Panc1 (cell line): ENCODE data around the gene TFE3. TPM values are rescaled to one million over a fixed set of nuclear protein-coding genes. Genes with fewer than 3 reads are reported as not detected.

Experiments used
- ATAC-seq: fragments of 200-7000 bp; cut with Tn5 transposase; 2 replicates; pipeline ENCODE4 v1.9.1; 2020; ENCODE audit warnings: mild to moderate bottlenecking, moderate library complexity
- BruUV-seq: library from RNA; stranded (reverse); fragments of 400-500 nt; replicated peaks from 2 replicates; lab custom pipeline; 2021; lab: Mats Ljungman, UMichigan
- CTCF ChIA-PET: fragments of 300-600 bp; sonication (Branson Sonifier 250); formaldehyde crosslinking; loops from one replicate; lab custom pipeline; 2022; ENCODE audit warnings: antibody characterized with exemption; lab: Charles Lee
- POLR2A ChIA-PET: fragments of 300-600 bp; sonication (Branson Sonifier 250); formaldehyde crosslinking; loops from one replicate; lab custom pipeline; 2022; ENCODE audit warnings: antibody characterized with exemption; lab: Charles Lee
- DNase-seq: peaks from one replicate; pipeline ENCODE4 v3.0.0-alpha.2; 2010; ENCODE audit warnings: low read depth, low spot score
- H3K27ac ChIP-seq: 2 replicates; pipeline ENCODE4 v1.5.1; 2011; ENCODE audit warnings: mild to moderate bottlenecking, low read length, inconsistent platforms
- H3K27me3 ChIP-seq: fragments of 200-500 bp; sonication (Bioruptor generic); 2 replicates; pipeline ENCODE4 v1.6.0; 2014; ENCODE audit warnings: low read length, inconsistent platforms; ENCODE audit not compliant: control insufficient read depth, insufficient read depth
- H3K36me3 ChIP-seq: fragments of 200-500 bp; sonication (Bioruptor generic); 2 replicates; pipeline ENCODE4 v1.5.1; 2014; ENCODE audit warnings: inconsistent platforms, mild to moderate bottlenecking, low read length, moderate library complexity; ENCODE audit not compliant: control insufficient read depth, insufficient read depth
- H3K4me1 ChIP-seq: 2 replicates; pipeline ENCODE4 v1.5.1; 2011; ENCODE audit warnings: inconsistent platforms, mild to moderate bottlenecking, low read length, moderate library complexity; ENCODE audit not compliant: control insufficient read depth, insufficient read depth
- H3K4me3 ChIP-seq, 2 experiments: 2 replicates each; pipeline ENCODE4 v1.5.1; 2011 to 2012; ENCODE audit warnings: low read depth in 2 of 2, low read length in 2 of 2, mild to moderate bottlenecking in 2 of 2, inconsistent platforms in 1 of 2, moderate library complexity in 1 of 2
- H3K9me3 ChIP-seq: fragments of 200-500 bp; sonication (Bioruptor generic); 2 replicates; pipeline ENCODE4 v1.5.1; 2014; ENCODE audit warnings: low read depth, mild to moderate bottlenecking, inconsistent platforms, low read length, moderate library complexity; ENCODE audit not compliant: control insufficient read depth, insufficient read depth
- POLR2AphosphoS5 ChIP-seq: IDR thresholded peaks from 2 replicates; pipeline ENCODE4 v1.6.1; 2012; ENCODE audit warnings: mild to moderate bottlenecking, low read depth, low read length, moderate library complexity
- REST ChIP-seq, 2 experiments: IDR thresholded peaks; 2 replicates each; pipeline ENCODE4 v1.6.1; 2011 to 2012; ENCODE audit warnings: low read depth in 2 of 2, control low read depth in 1 of 2, low read length in 1 of 2, mild to moderate bottlenecking in 1 of 2, moderate library complexity in 1 of 2; ENCODE audit not compliant: insufficient read depth in 1 of 2
- SIN3A ChIP-seq: IDR thresholded peaks from 2 replicates; pipeline ENCODE4 v1.6.1; 2012; ENCODE audit warnings: low read depth, mild to moderate bottlenecking, low read length, moderate library complexity, borderline replicate concordance; ENCODE audit not compliant: insufficient read depth
- TCF7L2 ChIP-seq: IDR thresholded peaks from 2 replicates; pipeline ENCODE4 v1.6.1; 2011; ENCODE audit warnings: mild to moderate bottlenecking, low read depth, low read length, inconsistent platforms
- in situ Hi-C: cut with HindIII; loops from 2 replicates; pipeline ENCODE4 v1.10.0; 2016; ENCODE audit warnings: low sequenced_read_pairs, low pct_unique_long_range_greater_than_20kb
- intact Hi-C: fragments of 100-400 bp; cut with micrococcal nuclease; formaldehyde crosslinking; loops from one replicate; pipeline ENCODE4 v1.10.0; 2022; ENCODE audit not compliant: unreplicated experiment
- total RNA-seq: library from RNA; stranded (reverse); gene quantifications from one replicate; pipeline ENCODE4 v1.2.1, GENCODE V29; 2021; ENCODE audit not compliant: unreplicated experiment
- TF ChIP-seq, protein P1 (sequence below): fragments of 450-650 bp; IDR thresholded peaks from 2 replicates; pipeline ENCODE4 v1.5.1; 2017; ENCODE audit warnings: mild to moderate bottlenecking

TFE3 gene
- total RNA-seq, 1 experiment from 2014 or later, result 45.9 TPM

- no peaks in the 10 kb centered on the region for H3K4me1 ChIP-seq
- intact Hi-C loops, result no loop called here
- ATAC-seq (no peak), DNase-seq (no peak)
- H3K9me3 ChIP-seq, result no peaks in the 10 kb centered on the region
- CTCF ChIA-PET, result no interaction called here
- no peak overlapping the region for H3K27ac ChIP-seq
- TF ChIP-seq, protein P1, sequence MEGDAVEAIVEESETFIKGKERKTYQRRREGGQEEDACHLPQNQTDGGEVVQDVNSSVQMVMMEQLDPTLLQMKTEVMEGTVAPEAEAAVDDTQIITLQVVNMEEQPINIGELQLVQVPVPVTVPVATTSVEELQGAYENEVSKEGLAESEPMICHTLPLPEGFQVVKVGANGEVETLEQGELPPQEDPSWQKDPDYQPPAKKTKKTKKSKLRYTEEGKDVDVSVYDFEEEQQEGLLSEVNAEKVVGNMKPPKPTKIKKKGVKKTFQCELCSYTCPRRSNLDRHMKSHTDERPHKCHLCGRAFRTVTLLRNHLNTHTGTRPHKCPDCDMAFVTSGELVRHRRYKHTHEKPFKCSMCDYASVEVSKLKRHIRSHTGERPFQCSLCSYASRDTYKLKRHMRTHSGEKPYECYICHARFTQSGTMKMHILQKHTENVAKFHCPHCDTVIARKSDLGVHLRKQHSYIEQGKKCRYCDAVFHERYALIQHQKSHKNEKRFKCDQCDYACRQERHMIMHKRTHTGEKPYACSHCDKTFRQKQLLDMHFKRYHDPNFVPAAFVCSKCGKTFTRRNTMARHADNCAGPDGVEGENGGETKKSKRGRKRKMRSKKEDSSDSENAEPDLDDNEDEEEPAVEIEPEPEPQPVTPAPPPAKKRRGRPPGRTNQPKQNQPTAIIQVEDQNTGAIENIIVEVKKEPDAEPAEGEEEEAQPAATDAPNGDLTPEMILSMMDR, result no peak
- TF ChIP-seq POLR2AphosphoS5, result no peak
- no peak for TF ChIP-seq TCF7L2
- TF ChIP-seq REST (IDR thresholded peaks at IDR 0.05; ENCODE audit: insufficient read depth in 1 of 2, low read depth in 2 of 2, low read length in 1 of 2), result no peak
- no peak for TF ChIP-seq SIN3A
- BruUV-seq, result no TSS peak
- no peaks in the 10 kb centered on the region for H3K27me3 ChIP-seq
- in situ Hi-C loops, result no loop called here
- POLR2A ChIA-PET, result no interaction called here
- H3K4me3 ChIP-seq, result no peak overlapping the region
- H3K36me3 ChIP-seq, result no peaks in the 10 kb centered on the region
Observed at GRCh38 chrX:49064735-49065134, 21.6 kb upstream of the TFE3 start.

DNA sequence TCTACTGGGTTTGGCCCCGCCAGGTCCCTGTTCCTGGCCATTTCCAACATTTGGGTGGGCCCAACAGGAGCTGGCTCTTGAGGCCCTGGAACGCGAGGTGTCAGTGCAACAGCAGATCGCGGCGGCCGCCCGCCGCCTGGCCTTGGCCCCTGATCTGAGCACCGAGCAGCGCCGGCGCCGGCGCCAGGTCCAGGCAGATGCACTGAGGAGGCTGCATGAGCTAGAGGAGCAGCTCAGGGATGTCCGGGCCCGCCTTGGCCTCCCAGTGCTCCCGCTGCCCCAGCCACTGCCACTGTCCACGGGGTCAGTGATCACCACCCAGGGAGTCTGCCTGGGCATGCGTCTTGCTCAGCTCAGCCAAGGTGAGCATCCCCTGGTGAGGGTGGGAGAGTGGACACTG is 21.1 kb upstream of the TFE3 start:
- no TSS peak for BruUV-seq
- ChIA-PET POLR2A (no interaction called here), CTCF (interaction anchor here (0.5 kb wide), 1 partner anchor 99 kb away, joined by 4 read pairs; no protein-coding TSS in a partner anchor)
- Histone ChIP-seq H3K27me3 (no peaks in the 10 kb centered on the region), H3K36me3 (no peaks in the 10 kb centered on the region; the same call in 1 of the 2 replicates), H3K4me1 (no peaks in the 10 kb centered on the region), H3K27ac (no peak overlapping the region), H3K9me3 (no peaks in the 10 kb centered on the region), H3K4me3 (no peak overlapping the region)
- ATAC-seq, result no peak
- in situ Hi-C loops (no loop called here), intact Hi-C loops (no loop called here)
- no peak for DNase-seq
- TF ChIP-seq SIN3A (no peak), POLR2AphosphoS5 (no peak), REST (IDR thresholded peaks at IDR 0.05; ENCODE audit: insufficient read depth in 1 of 2, low read depth in 2 of 2, low read length in 1 of 2) (no peak), TCF7L2 (no peak)
- TF ChIP-seq, protein P1, result no peak
